Hematopoietic multipotent progenitor cell treated with erythropoietin and hydrocortisone succinate and interleukin-3 and kit ligand, for 6 days (in vitro differentiated cells): ENCODE measurements around the gene MFF.

Source experiments
- DNase-seq: peaks from one replicate; pipeline ENCODE4 v3.0.0-alpha.2; 2015

The MFF gene

DNA sequence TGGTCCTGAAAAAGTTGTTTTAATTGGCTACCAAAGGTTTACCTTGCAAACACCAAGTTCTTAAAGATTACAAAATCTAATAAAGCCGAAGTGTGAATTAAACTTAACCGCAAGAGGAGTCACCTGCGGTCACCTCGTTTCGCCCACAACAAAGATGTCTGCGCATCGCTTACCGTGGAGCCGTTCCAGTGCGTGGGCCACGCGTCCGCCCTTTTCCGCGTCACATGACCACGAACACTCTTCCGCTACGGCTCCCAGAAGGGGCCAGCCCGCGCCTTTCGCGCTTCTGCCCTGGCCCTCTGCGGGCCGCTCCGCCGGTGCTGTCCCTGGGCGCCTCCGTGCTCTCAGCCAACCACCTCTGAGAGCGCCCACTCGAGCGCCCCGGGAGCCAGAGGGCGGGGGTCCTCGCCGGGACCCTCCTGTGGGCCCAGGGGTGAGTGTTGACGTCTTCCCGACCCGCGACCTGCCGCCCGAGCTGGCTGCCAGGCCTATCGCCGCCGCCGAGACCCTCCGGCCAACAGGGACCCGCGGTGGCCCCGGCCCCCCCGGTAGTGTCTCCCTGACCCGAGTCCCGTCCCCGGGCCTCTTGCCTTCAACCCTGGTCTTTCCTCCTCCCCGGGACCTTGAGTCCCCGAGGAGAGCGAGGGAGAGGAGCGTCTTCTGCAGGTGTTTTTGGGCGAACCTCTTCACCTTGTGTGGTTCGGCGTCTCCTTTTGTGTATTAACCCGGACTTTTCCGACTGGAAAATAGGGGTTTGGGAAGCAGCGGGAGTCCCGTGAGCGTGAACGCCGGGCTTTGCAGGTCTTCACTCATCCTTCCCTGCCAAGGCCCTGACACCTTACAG is at the start of gene MFF:
MFF (plus strand) TSS at position 257 of the 844 bp plus-strand sequence. CDS start 5,415 bp downstream, outside the sequence.
- DNase-seq: peak; percentile 96

DNA sequence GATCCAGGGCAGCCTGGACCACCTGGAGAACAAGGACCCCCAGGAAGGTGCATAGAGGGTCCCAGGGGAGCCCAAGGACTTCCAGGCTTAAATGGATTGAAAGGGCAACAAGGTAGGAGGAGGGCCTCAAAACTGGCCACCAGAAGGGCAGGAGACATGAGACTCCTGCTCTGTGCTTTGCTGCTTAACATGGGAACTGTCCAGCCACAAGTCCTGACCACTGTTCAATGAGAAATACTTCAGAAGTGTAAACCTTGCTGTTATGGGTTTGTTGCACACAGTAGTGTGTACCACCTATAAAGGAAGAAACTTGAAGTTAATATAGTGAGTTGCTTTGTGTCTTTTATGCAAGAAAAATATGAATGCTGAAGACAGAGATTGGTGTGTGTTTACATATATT is 44.2 kb upstream of the MFF start:
- DNase-seq: peak; percentile 4

DNA sequence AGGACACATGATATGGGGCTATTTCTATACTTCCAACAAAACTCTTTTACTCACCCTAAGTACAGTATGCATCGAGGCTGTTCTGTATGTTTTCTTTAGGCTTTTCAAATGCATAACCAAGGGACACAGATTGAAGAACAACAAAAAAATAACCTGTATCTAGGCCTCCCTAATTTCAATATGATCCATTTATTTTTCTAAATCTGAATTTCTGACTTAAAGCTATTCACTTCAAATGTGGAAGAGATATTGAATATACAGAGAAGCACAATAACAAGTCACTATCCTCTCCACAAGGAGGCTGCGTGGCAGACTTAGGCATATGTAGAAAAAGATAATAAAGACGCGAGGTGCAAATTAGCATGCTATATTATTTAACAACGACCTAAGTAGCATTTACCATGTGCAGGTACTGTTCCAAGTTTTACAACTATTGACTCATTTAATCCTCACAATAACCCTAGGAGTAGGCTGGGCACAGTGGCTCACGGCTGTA is 39.3 kb upstream of the MFF start:
- no peak for DNase-seq

GRCh38 chr2:227287771-227288170 is 37.3 kb upstream of the MFF start:
- no peak for DNase-seq

GRCh38 chr2:227292314-227292713 is 32.7 kb upstream of the MFF start:
- no peak for DNase-seq

GRCh38 chr2:227293531-227293930 is 31.5 kb upstream of the MFF start:
- DNase-seq: no peak

- no peak for DNase-seq
Measured at GRCh38 chr2:227295806-227296205, 29.2 kb upstream of the MFF start.

DNA sequence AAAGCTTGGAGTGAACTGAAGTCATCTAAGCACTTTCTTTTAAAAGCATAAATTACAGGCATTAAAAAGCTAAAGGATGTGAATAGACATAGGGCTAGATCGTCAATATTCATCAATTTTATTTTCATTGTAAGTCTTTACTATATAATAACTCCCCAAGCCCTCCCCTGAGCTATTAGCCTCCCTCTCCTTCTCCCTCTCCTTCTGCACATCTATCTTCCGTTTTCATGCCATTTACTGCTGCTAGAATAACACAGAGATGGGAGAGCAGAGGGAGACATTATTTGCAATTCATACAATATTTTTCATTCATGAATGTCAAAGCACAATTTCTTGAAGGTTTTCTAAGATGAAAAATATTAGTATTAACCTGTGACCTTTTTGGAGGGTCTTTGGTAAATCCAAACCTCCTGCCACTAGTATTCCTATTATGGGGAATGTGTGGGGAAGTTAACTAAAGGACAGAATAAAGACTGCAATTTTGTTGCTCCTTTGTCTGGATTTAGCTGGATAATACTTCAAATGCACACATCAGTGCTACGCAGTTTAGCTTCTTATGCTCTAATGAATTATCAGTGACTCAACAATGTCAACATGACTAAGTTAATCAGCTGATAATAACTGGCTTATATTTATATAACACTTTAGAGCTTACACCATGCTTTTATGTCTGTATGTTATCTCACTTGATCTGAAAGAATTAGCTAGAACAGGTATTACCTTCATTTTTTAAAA is 28.2 kb upstream of the MFF start:
- DNase-seq: no peak

- no peak for DNase-seq
Measured at GRCh38 chr2:227301523-227301922, 23.5 kb upstream of the MFF start.

DNA sequence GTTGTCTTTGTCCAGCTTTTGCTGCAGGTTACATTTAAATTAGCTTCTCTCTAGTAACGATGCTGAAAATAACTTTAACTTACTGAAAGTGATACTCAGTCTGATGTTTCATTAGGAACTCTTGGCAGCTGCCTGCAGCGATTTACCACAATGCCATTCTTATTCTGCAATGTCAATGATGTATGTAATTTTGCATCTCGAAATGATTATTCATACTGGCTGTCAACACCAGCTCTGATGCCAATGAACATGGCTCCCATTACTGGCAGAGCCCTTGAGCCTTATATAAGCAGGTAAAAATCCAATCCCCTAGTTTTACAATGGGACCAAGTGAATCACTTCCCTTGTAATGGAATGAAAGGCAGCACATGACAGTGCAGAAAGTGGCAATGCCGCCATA is 16.3 kb upstream of the MFF start:
- no peak for DNase-seq

GRCh38 chr2:227310756-227311110 is 14.3 kb upstream of the MFF start:
- DNase-seq: no peak

DNA sequence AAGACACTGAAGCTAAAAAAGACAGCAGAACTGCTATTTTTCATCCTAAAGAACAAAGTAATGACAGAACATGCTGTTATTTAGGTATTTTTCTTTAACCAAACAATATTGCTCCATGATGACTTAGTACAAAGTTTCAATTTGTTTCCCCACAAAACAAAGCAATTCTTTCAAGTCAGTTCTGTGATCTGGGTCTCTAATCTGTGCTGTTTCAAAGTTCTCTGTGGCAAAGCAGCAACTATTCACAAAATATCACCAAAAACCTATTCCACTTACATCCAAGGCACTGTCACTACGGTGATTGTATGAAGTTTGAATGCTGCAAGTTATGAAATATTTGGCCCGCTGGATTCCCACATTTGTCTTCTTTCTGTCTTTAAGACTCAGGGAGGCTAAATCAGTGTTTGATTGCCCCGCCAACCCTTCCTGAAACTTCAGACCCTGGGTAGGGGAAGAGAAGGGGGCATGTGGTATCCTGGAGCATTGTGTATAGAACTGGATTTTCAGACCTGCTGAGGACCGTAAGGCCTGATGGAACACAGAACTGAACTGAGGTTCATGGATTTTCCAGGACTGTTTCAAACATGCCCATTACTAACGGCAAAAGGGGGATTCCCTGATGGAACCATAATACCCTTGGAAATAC is 13.1 kb upstream of the MFF start:
- DNase-seq: no peak

DNA sequence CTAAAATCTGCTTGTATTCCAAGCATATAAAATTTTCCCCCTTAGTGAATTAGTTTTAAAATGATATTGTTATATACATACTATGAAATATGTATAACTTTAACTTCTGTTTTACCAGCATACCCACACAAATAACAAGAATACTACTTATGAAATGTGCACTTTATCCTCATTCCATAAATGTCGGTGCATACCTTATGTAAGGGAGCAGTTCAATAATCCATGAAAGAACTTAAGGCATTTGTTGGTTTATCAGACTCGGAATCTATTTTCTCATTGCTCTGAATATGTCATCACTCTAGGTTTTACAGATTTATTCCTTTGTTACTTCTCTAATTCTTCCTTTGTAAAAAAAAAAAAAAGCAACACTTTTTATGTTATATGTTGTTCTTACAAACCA is 12.5 kb upstream of the MFF start:
- DNase-seq: no peak

GRCh38 chr2:227313310-227313709 is 11.7 kb upstream of the MFF start:
- DNase-seq: no peak

DNA sequence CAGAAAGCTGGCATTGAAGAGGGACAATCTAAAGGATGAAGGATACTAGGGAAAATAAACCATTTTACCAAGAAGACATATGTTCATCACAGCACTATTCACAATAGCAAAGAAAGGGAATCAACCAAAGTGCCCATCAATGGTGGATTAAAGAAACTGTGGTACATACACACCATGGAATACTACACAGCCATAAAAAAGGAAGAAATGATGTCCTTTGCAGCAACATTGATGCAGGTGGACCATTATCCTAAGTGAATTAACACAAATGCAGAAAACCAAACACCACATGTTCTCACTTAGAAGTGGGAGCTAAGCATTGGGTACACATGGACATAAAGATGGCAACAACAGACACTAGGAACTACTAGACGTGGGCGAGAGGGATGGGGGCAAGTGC is 7.2 kb upstream of the MFF start:
- DNase-seq: no peak

- no peak for DNase-seq
Measured at GRCh38 chr2:227320305-227321094, 4.6 kb upstream of the MFF start.

DNA sequence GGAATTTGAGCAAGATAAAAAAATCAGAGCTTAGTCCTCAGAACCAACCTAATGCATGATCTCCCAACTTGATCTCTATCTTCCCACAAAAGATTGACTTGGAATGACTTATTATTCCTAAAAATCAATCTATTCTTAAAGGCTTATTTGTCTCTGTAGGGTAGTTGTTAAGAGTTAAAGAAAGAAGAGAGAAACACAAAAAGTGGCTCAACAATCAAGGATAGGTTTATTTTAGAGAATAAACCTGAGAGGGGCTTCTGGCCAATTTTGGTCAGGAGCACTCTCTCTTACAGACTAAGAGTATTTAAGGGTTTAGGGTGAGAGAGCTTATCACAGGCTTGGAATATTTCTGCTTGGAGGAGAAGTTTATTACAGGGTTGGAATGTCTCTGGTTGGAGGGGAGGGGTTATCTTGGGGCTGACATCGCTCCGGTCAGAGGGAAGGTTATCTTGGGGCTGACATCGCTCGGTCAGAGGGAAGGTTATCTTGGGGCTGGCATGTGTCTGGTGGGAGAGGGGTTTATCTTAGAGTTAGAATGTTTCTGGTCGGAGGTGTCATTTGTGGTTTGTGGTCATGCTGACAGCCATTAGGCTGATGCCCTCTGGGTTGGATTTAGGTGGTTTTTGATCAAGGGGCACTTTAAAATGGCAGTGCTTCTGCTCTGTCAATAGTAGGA is 2.4 kb upstream of the MFF start:
- peak; percentile 83 for DNase-seq

DNA sequence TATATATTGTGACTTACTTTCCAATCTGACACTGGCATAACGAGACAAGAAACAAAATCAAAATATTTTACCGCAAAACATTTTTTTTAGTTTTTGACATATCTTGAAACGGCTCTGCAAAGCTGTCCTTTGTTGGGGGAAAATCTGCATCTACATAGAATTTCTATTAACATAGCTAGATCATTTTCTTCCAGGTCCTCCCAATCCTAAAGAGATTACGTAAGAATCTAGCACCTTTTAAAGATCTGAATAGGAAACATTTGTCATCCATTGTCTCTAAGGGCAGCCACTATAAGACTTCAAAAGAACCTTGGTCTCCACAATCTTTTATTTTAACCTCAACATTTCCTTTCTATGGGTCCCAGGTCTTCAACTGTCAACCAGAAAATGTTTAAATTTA is 1.2 kb upstream of the MFF start:
- no peak for DNase-seq

DNA sequence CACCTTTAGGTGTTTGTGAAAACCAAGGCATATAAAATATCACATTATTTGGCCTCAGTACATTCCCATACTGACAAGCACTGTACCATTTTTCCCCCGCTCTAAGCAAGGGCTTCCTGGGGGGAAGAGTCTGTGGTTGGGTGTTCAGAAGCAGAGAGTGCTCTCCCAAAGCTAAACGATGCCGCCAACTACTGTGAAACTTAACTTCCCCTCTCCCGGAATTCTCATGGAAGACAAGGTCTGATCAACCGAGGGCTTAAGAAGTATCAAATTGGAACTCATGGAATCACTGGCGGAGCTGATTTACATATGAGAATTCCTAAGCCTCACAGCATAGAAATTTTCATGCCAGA is 433 bp upstream of the MFF start:
- no peak for DNase-seq

DNA sequence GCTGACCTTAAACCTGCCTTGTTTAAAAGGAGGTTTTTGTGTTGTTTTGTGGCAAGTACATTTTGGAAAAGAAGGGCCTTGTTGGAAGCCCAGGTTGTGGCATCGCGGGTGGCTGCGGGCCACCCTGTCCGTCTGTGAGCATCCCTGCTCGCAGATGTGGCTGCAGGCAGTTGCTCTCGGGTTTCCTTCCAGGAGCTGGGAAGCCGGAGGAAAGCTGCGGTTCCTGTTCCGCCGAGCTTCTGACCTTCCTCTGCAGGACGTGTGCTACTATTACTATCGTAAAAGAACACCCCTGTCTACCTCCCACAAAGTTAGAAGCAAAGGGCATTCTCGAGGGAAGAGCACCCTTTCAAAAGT is 766 bp downstream of the MFF start:
- DNase-seq: peak; percentile 48

DNA sequence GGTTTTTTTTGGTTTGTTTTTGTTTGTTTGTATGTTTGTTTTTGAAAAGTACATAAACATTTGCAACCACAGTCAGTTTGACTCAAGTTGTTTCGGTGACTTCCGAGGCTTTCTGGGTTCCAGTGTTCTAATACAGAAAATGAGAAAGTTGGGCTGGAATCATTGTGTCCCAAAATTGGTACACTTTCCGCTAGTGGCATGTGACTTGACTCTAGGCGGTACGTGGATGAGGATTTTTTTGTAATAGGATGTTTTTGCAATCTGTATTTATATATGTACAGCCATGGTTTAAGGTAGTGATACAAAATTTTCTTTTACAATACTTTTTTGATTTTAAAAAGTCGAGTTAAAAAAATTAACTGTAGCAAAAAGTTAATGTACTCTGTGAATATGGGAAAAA is 1.7 kb downstream of the MFF start:
- no peak for DNase-seq

GRCh38 chr2:227335713-227336112 is 10.7 kb downstream of the MFF start:
- peak; percentile 43 for DNase-seq

- DNase-seq: no peak
Measured at GRCh38 chr2:227337442-227337841, 12.4 kb downstream of the MFF start.
